ENCODE data around the gene CD3E. TPM values are rescaled to one million over a fixed set of nuclear protein-coding genes. Genes with fewer than 3 reads are reported as not detected.
A peak's percentile ranks its signal among the peaks of the same experiment; 100 is the strongest.

CD3E gene
- total RNA-seq, 3 donors from 2014 or later (not counting 1 experiment from before 2014, with no cell fraction given) = 31.6 to 322 (median 155) TPM

DNA sequence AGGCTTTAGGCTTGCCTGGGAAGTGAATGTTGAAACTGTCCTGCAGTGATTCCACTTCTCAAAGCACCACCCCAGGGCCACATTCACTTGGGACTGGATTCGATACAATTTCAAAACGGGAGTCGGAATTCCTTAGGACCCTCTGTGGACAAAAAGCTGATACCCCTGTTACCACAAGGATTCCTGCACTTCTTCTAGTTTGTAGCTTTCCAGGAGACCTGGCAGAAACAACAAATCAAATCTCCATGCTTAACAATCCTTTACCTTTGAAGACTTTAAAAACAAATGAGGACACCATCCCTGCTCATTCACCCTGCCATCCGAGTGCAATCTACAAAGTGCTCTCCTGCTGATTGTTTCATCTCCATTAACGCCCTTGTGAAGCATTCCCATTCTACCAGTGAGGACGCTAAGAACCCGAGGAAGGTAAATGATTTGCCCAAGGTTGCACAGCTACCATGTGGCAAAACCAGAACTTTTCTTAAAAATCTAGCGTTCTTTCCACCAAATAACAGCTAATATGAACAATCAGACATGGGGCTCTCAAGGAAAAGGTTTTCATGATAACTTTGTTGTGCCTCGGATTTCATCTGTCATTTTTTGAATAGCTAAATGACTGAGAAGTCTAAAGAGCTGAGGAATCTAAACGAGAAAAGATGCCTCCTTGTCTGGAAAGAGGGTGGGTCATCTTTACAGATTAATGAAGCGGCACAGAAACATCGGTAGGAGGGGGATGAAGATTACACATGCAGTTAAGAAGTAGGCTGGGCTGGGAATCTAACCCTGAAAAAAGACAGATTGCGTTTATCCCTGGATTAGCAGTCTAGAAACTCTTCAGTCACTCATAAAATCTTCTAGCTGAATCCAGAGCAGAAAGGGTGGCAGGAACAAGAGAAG, 39.7 kb upstream of the CD3E start:
- peaks cover 6 to 10% of the 10 kb centered on the region in 2 donors for H3K4me1 Mint-ChIP-seq

DNA sequence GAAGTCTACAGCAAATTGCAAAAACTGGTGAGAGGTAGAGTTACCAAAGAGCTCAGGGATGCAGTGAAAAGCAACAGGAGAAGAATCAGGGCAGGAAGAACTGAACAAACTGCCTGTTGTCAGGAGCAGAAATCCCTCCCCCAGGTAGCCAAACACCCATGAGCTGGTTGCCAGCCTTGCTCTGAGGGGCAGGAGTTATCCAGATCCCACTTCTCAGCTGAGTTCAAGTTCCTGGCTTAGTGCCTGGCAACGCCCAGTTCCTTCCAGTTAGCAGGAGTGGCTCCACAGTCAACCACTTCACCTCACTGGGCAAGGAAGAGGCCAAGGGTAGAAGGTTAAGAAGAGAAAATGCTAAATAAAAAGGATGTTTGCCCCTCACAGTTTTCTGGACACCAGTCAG, 38.6 kb upstream of the CD3E start:
- Mint-ChIP-seq H3K36me3 (no peaks in the 10 kb centered on the region), H3K27ac (no peak overlapping the region), H3K4me3 (no peak overlapping the region), H3K27me3 (ENCODE audit: low read depth in 2 of 2) (peaks cover 27 to 55% of the 10 kb centered on the region in 2 donors), H3K4me1 (peaks cover 6 to 10% of the 10 kb centered on the region in 2 donors), H3K9me3 (no peaks in the 10 kb centered on the region)
- Histone ChIP-seq H3K4me3 (ENCODE audit: low read length) (no peak overlapping the region), H3K27ac (ENCODE audit: low read length) (no peak overlapping the region), H3K9me3 (ENCODE audit: control insufficient read depth, insufficient read depth, low read length) (no peaks in the 10 kb centered on the region), H3K36me3 (ENCODE audit: control insufficient read depth, insufficient read depth, low read length) (no peaks in the 10 kb centered on the region), H3K27me3 (ENCODE audit: control insufficient read depth, insufficient read depth, low read length) (peaks cover 5% of the 10 kb centered on the region), H3K4me1 (ENCODE audit: control insufficient read depth, insufficient read depth, low read length) (peaks cover 9% of the 10 kb centered on the region)
- intact Hi-C loops (cut with micrococcal nuclease) = no loop called here
- TF ChIP-seq, protein P1, sequence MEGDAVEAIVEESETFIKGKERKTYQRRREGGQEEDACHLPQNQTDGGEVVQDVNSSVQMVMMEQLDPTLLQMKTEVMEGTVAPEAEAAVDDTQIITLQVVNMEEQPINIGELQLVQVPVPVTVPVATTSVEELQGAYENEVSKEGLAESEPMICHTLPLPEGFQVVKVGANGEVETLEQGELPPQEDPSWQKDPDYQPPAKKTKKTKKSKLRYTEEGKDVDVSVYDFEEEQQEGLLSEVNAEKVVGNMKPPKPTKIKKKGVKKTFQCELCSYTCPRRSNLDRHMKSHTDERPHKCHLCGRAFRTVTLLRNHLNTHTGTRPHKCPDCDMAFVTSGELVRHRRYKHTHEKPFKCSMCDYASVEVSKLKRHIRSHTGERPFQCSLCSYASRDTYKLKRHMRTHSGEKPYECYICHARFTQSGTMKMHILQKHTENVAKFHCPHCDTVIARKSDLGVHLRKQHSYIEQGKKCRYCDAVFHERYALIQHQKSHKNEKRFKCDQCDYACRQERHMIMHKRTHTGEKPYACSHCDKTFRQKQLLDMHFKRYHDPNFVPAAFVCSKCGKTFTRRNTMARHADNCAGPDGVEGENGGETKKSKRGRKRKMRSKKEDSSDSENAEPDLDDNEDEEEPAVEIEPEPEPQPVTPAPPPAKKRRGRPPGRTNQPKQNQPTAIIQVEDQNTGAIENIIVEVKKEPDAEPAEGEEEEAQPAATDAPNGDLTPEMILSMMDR (IDR thresholded peaks at IDR 0.05) = no peak
- WGBS (ENCODE audit: insufficient coverage) = no CpG with 5 or more reads among the region's 1 CpG
- ATAC-seq = no peak
- DNase-seq = no peak

More for the DNA sequence above, 39.7 kb upstream of the CD3E start:
- Histone ChIP-seq H3K4me1 (ENCODE audit: control insufficient read depth, insufficient read depth, low read length) (peaks cover 9% of the 10 kb centered on the region), H3K27ac (ENCODE audit: low read length) (no peak overlapping the region), H3K36me3 (ENCODE audit: control insufficient read depth, insufficient read depth, low read length) (no peaks in the 10 kb centered on the region), H3K4me3 (ENCODE audit: low read length) (no peak overlapping the region), H3K9me3 (ENCODE audit: control insufficient read depth, insufficient read depth, low read length) (no peaks in the 10 kb centered on the region), H3K27me3 (ENCODE audit: control insufficient read depth, insufficient read depth, low read length) (peaks cover 5% of the 10 kb centered on the region)
- WGBS (ENCODE audit: insufficient coverage) = 92% methylated on average over 13 of the region's 13 CpGs
- Mint-ChIP-seq H3K27me3 (ENCODE audit: low read depth in 2 of 2) (peaks cover 26 to 52% of the 10 kb centered on the region in 2 donors), H3K36me3 (no peaks in the 10 kb centered on the region), H3K27ac (no peak overlapping the region), H3K9me3 (no peaks in the 10 kb centered on the region), H3K4me3 (peak overlapping the region; percentile 58)
- TF ChIP-seq, protein P1 (IDR thresholded peaks at IDR 0.05) = no peak
- ATAC-seq = no peak
- no peak for DNase-seq
- intact Hi-C loops (cut with micrococcal nuclease) = no loop called here

DNA sequence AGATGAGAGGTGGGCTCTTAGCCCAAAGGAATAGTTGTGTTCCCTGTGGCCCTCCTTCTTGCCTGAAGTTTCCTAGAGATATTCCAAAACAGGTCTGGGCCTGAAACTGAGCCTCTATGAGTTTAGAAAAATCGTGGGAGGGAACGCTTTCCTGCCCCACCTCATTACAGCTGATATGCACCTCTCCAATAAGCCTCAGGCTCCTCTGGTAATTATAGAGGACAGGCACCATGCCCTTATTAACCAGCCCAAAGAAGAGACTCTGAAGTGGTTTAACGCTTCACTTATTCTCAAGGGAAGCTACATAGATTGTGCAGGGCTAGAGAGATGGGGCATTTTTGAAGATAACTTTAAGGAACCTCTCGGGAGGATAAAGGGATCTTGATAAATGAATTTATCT, 37.0 kb upstream of the CD3E start:
- Mint-ChIP-seq H3K27me3 (ENCODE audit: low read depth in 2 of 2) (peaks cover 25 to 43% of the 10 kb centered on the region in 2 donors), H3K4me3 (no peak overlapping the region), H3K4me1 (peaks cover 6 to 10% of the 10 kb centered on the region in 2 donors), H3K27ac (no peak overlapping the region), H3K9me3 (no peaks in the 10 kb centered on the region), H3K36me3 (no peaks in the 10 kb centered on the region)
- intact Hi-C loops (cut with micrococcal nuclease) = no loop called here
- Histone ChIP-seq H3K36me3 (ENCODE audit: control insufficient read depth, insufficient read depth, low read length) (no peaks in the 10 kb centered on the region), H3K4me3 (ENCODE audit: low read length) (no peak overlapping the region), H3K9me3 (ENCODE audit: control insufficient read depth, insufficient read depth, low read length) (no peaks in the 10 kb centered on the region), H3K4me1 (ENCODE audit: control insufficient read depth, insufficient read depth, low read length) (peaks cover 9% of the 10 kb centered on the region), H3K27ac (ENCODE audit: low read length) (no peak overlapping the region), H3K27me3 (ENCODE audit: control insufficient read depth, insufficient read depth, low read length) (peaks cover 2% of the 10 kb centered on the region)
- WGBS (ENCODE audit: insufficient coverage) = 87% methylated on average over 3 of the region's 4 CpGs
- ATAC-seq = no peak
- TF ChIP-seq, protein P1 (IDR thresholded peaks at IDR 0.05) = no peak
- no peak for DNase-seq
